HepG2 (cell line): ENCODE results near the gene MAP3K19. TPM values are rescaled to one million over a fixed set of nuclear protein-coding genes. Genes with fewer than 3 reads are reported as not detected.

Experiments
- CEBPB ChIP-seq: IDR thresholded peaks from 2 replicates; pipeline ENCODE4 v1.6.1; 2011; ENCODE audit warnings: low read depth, low read length, improper control_type of control experiment, borderline replicate concordance
- CREB3 ChIP-seq: sonication (generic); formaldehyde crosslinking; IDR thresholded peaks from 2 replicates; pipeline ENCODE4 v1.5.0; 2020; ENCODE audit warnings: missing genetic modification reagents
- CTCF ChIP-seq: sonication (generic); formaldehyde crosslinking; IDR thresholded peaks from 2 replicates; pipeline ENCODE4 v1.5.0; 2020; ENCODE audit warnings: mild to moderate bottlenecking, missing genetic modification reagents, moderate library complexity
- HMG20B ChIP-seq: conservative IDR thresholded peaks from 2 replicates; pipeline ENCODE4 v1.6.1; 2016; ENCODE audit warnings: missing genetic modification reagents, missing compliant biosample characterization
- LCORL ChIP-seq, 2 experiments: fragments of 450-650 bp in 1 of 2; sonication (generic) in 1 of 2; formaldehyde crosslinking in 1 of 2; IDR thresholded peaks; 2 replicates each; pipeline versions ENCODE4 v1.5.0 to v1.6.1; 2017 to 2020; ENCODE audit warnings: antibody characterized with exemption in 1 of 2, missing genetic modification reagents in 1 of 2
- MXD1 ChIP-seq: sonication (generic); formaldehyde crosslinking; IDR thresholded peaks from 2 replicates; pipeline ENCODE4 v1.4.0; 2020; ENCODE audit warnings: mild to moderate bottlenecking, missing genetic modification reagents
- NAIF1 ChIP-seq: sonication (generic); formaldehyde crosslinking; IDR thresholded peaks from 2 replicates; pipeline ENCODE4 v1.5.0; 2020; ENCODE audit warnings: mild to moderate bottlenecking, missing genetic modification reagents, borderline replicate concordance
- POLR2G ChIP-seq: fragments of 200-400 bp; formaldehyde crosslinking; IDR thresholded peaks from 2 replicates; pipeline ENCODE4 v1.6.1; 2018; ENCODE audit warnings: mild to moderate bottlenecking, low read depth, low read length, moderate library complexity
- PRDM4 ChIP-seq: sonication (generic); formaldehyde crosslinking; IDR thresholded peaks from 2 replicates; pipeline ENCODE4 v1.9.0; 2021; ENCODE audit warnings: missing genetic modification reagents, borderline replicate concordance
- REPIN1 ChIP-seq: sonication (generic); formaldehyde crosslinking; IDR thresholded peaks from 2 replicates; pipeline ENCODE4 v1.8.0; 2022; ENCODE audit warnings: missing genetic modification reagents, low read depth, mild to moderate bottlenecking, borderline replicate concordance
- ZFP36 ChIP-seq: fragments of 150-350 bp; IDR thresholded peaks from 2 replicates; pipeline ENCODE4 v1.6.1; 2018; ENCODE audit warnings: borderline replicate concordance, low read length, low read depth; ENCODE audit not compliant: partially characterized antibody
- ZNF382 ChIP-seq: sonication (generic); formaldehyde crosslinking; IDR thresholded peaks from 2 replicates; pipeline ENCODE4 v1.5.0; 2020; ENCODE audit warnings: missing genetic modification reagents, mild to moderate bottlenecking, borderline replicate concordance
- ZNF407 ChIP-seq: sonication (generic); formaldehyde crosslinking; IDR thresholded peaks from one replicate; pipeline ENCODE4 v1.5.1; 2020; ENCODE audit warnings: mild to moderate bottlenecking, missing genetic modification reagents; ENCODE audit errors: not compliant biosample characterization
- ZNF777 ChIP-seq: sonication (generic); formaldehyde crosslinking; IDR thresholded peaks from 2 replicates; pipeline ENCODE4 v1.4.0; 2020; ENCODE audit warnings: missing genetic modification reagents
- polyA plus RNA-seq, 8 experiments: library from polyadenylated mRNA; depleted of rRNA in 3 of 8; stranded (reverse) in 7 of 8; unstranded in 1 of 8; fragments of >200 nt; fragmentation: Illumina TruSeq in 4 of 8; extraction: Trizol in 4 of 8; gene quantifications; 2 replicates each; pipeline versions ENCODE4 v1.2.1 to v1.2.3, GENCODE V29; 2011 to 2016; ENCODE audit warnings: low read depth in 4 of 8, missing spikeins in 1 of 8, mixed read lengths in 1 of 8; ENCODE audit not compliant: insufficient read depth in 1 of 8
- total RNA-seq, 5 experiments: library from RNA; depleted of rRNA; stranded (reverse); fragments of >200 nt; fragmentation: Illumina TruSeq; extraction: Trizol; gene quantifications; 2 replicates each; pipeline ENCODE4 v1.2.3, GENCODE V29; 2016; ENCODE audit warnings: low read depth in 1 of 5

MAP3K19 gene
- total and polyA plus RNA-seq, 2 of the 13 experiments (the other 11 are each of a cell fraction or from before 2014, with no cell fraction given): not detected

GRCh38 chr2:134917888-134918525 is 129.2 kb downstream of the MAP3K19 start (continued):
- TF ChIP-seq LCORL (IDR thresholded peaks at IDR 0.05): no peak
- peak; percentile 31; the same call in 1 of the 2 replicates for TF ChIP-seq LCORL (CRISPR knock-in tag; IDR thresholded peaks at IDR 0.05)
- no peak for TF ChIP-seq ZFP36
- TF ChIP-seq CEBPB: no peak
- TF ChIP-seq HMG20B (CRISPR knock-in tag): 0 out of 2 replicates have a peak, but pooled peaks have one; percentile 41
- no peak for TF ChIP-seq REPIN1 (CRISPR knock-in tag)
- peak; percentile 6 for TF ChIP-seq ZNF407 (CRISPR knock-in tag)
- TF ChIP-seq CTCF: peak; percentile 60
- no peak for TF ChIP-seq ZNF382 (CRISPR knock-in tag)
- no peak for TF ChIP-seq PRDM4 (CRISPR knock-in tag)
- peak; percentile 44; the same call in 1 of the 2 replicates for TF ChIP-seq NAIF1 (CRISPR knock-in tag)
- no peak; the same call in 1 of the 2 replicates for TF ChIP-seq CREB3 (CRISPR knock-in tag)
- peak; percentile 95 for TF ChIP-seq POLR2G
- no peak for TF ChIP-seq MXD1 (CRISPR knock-in tag)
- peak; percentile 96 for TF ChIP-seq ZNF777
